NB4 (cell line): ENCODE data around the gene LPXN.

Experiments used
- CTCF ChIP-seq: IDR thresholded peaks from one replicate; pipeline ENCODE4 v1.5.1; 2012; ENCODE audit warnings: low read depth, low read length
- MAX ChIP-seq: IDR thresholded peaks from 2 replicates; pipeline ENCODE4 v1.6.1; 2011; ENCODE audit warnings: low read depth, low read length

GRCh38 chr11:58613228-58613627 lies 37.6 kb upstream of the LPXN start:
- no peak for TF ChIP-seq CTCF
- no peak for TF ChIP-seq MAX
